Measurements from ENCODE around the gene THSD4.
"Not testable (repeated sequence)": the region's sequence is repeated elsewhere in the genome, so short reads cannot be mapped to it uniquely, and the experiment has no call there.

GRCh38 chr15:71174360-71174759 is 59.1 kb downstream of the THSD4 start:
- not testable (repeated sequence) for TF ChIP-seq CTCF (IDR thresholded peaks at IDR 0.05; ENCODE audit: insufficient read depth, low read depth, low read length); EZH2 (IDR thresholded peaks at IDR 0.05; ENCODE audit: insufficient read depth, low read length)
